ENCODE data around the gene BCL7B.

DNA sequence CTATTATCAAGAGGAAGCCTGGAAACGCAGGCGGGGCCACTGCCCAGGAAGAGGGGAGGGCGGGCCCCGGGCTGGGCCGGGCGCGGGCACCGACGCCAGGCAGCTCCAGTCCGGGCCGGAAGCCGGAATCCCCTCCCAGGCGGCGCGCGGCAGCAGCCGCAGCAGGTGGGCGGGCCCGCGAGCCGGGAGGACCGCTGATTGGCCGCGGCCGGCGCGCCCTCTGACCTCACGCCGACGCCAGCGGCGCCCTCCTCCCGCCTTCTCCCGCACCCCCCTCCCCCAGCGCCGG lies 438 bp downstream of the BCL7B start:
- no peak for TF ChIP-seq POLR2A (IDR thresholded peaks at IDR 0.05; ENCODE audit: low read length)
- TF ChIP-seq GATA1 (IDR thresholded peaks at IDR 0.05; ENCODE audit: low read depth, low read length), result no peak

All from erythroblast (primary cell).